ENCODE measurements around the gene SLAMF8. TPM values are rescaled to one million over a fixed set of nuclear protein-coding genes. Genes with fewer than 3 reads are reported as not detected.

Gene SLAMF8
- 1 to 10 TPM in 2 of 4 donors, under 1 TPM in 2; 0.49 to 9.0 (median 3.1) TPM for total RNA-seq

GRCh38 chr1:159826441-159827101 is at the start of gene SLAMF8:
SLAMF8 (plus strand) TSS chr1:159826873; CDS start chr1:159826899, 26 bp downstream.
- H3K27ac ChIP-seq, result peak within 1 kb of the TSS in 1 of 4 donors; percentile 33
- TF ChIP-seq, protein P1, sequence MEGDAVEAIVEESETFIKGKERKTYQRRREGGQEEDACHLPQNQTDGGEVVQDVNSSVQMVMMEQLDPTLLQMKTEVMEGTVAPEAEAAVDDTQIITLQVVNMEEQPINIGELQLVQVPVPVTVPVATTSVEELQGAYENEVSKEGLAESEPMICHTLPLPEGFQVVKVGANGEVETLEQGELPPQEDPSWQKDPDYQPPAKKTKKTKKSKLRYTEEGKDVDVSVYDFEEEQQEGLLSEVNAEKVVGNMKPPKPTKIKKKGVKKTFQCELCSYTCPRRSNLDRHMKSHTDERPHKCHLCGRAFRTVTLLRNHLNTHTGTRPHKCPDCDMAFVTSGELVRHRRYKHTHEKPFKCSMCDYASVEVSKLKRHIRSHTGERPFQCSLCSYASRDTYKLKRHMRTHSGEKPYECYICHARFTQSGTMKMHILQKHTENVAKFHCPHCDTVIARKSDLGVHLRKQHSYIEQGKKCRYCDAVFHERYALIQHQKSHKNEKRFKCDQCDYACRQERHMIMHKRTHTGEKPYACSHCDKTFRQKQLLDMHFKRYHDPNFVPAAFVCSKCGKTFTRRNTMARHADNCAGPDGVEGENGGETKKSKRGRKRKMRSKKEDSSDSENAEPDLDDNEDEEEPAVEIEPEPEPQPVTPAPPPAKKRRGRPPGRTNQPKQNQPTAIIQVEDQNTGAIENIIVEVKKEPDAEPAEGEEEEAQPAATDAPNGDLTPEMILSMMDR (IDR thresholded peaks at IDR 0.05), result no peak
- no peak for TF ChIP-seq POLR2A (IDR thresholded peaks at IDR 0.05)
- WGBS, 2 donors, result 57 to 68% methylated on average over 7 of the region's 11 CpGs

DNA sequence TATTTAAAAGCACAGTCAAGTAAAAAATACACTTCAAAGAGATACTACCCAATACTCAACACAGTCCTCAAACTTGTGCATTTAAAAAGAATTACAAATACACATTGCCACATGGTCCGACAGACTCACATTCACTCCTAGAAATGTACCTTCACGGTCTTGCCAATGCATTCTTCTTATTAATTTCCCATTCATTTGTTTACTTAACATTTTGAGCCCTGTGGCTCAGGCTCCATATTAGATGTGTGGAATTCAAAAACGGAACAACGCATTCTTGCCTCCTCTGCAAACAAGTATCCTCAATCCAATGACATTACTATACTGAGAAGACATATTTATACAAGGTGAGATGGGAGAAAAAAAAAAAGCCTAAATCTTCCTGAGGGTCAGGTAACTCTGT is 48.4 kb upstream of the SLAMF8 start:
- Histone ChIP-seq H3K4me3 (peak overlapping the region in 2 of 4 donors; percentile 16 to 31), H3K4me1 (peaks cover 13 to 44% (median 19%) of the 10 kb centered on the region in 3 donors), H3K27me3 (no peaks in the 10 kb centered on the region), H3K9me3 (no peaks in the 10 kb centered on the region), H3K36me3 (peaks cover 0 to 11% (median 0%) of the 10 kb centered on the region in 3 donors), H3K27ac (peak overlapping the region in 1 of 4 donors; percentile 95)
- intact Hi-C loops (cut with DNase I), result no loop called here
- DNase-seq, result no peak
- WGBS, 2 donors, result 78 to 81% methylated on average over 4 of the region's 4 CpGs
- no peak for TF ChIP-seq POLR2A (IDR thresholded peaks at IDR 0.05)
- TF ChIP-seq, protein P1 (IDR thresholded peaks at IDR 0.05), result no peak

More at GRCh38 chr1:159826441-159827101, at the start of gene SLAMF8:
- intact Hi-C loops (cut with DNase I), result no loop called here
- H3K36me3 ChIP-seq, result no peaks in the 10 kb centered on the region
- DNase-seq, result no peak
- H3K4me3 ChIP-seq, result peak within 1 kb of the TSS in 2 of 4 donors; percentile 0 to 27
- H3K27me3 ChIP-seq, result no peaks in the 10 kb centered on the region
- no peaks in the 10 kb centered on the region for H3K9me3 ChIP-seq
- H3K4me1 ChIP-seq, result peaks cover 0 to 53% (median 6%) of the 10 kb centered on the region in 3 donors

- peak overlapping the region; percentile 60 to 95 (median 70) for H3K27ac ChIP-seq
- no peaks in the 10 kb centered on the region for H3K9me3 ChIP-seq
- peaks cover 13 to 44% (median 19%) of the 10 kb centered on the region in 3 donors for H3K4me1 ChIP-seq
- H3K4me3 ChIP-seq, result peak overlapping the region in 2 of 4 donors; percentile 16 to 31
- H3K36me3 ChIP-seq, result peaks cover 0 to 11% (median 0%) of the 10 kb centered on the region in 3 donors
- DNase-seq, result no peak
- intact Hi-C loops (cut with DNase I), result no loop called here
- WGBS, 2 donors, result 16 to 26% methylated on average over 2 of the region's 2 CpGs
- no peaks in the 10 kb centered on the region for H3K27me3 ChIP-seq
- no peak for TF ChIP-seq POLR2A (IDR thresholded peaks at IDR 0.05)
- TF ChIP-seq, protein P1 (IDR thresholded peaks at IDR 0.05), result no peak
Observed at GRCh38 chr1:159779403-159779851, 47.2 kb upstream of the SLAMF8 start.

GRCh38 chr1:159780583-159781582 is 45.8 kb upstream of the SLAMF8 start, which contains the start of gene DUSP23:
DUSP23 (plus strand) TSS chr1:159780962; CDS start chr1:159781101, 139 bp downstream.
- TF ChIP-seq, protein P1 (IDR thresholded peaks at IDR 0.05), result peak; percentile 83 to 98 (median 94)
- peak in 3 of 4 donors; percentile 61 to 89 (median 79) for TF ChIP-seq POLR2A (IDR thresholded peaks at IDR 0.05)
- Histone ChIP-seq H3K27me3 (no peaks in the 10 kb centered on the region), H3K27ac (peak within 1 kb of the TSS; percentile 90 to 95 (median 91)), H3K4me1 (peaks cover 13 to 51% (median 19%) of the 10 kb centered on the region in 3 donors), H3K36me3 (peaks cover 0 to 11% (median 0%) of the 10 kb centered on the region in 3 donors), H3K4me3 (peak within 1 kb of the TSS; percentile 82 to 95 (median 91)), H3K9me3 (no peaks in the 10 kb centered on the region)
- peak; percentile 72 for DNase-seq
- WGBS, 2 donors, result 0 to 3% methylated on average over 19 to 25 of the region's 88 CpGs
- intact Hi-C loops (cut with DNase I), result loop anchor here (5.0 kb wide), 1 partner anchor 111 kb away; no protein-coding TSS in a partner anchor

All from esophagus squamous epithelium (tissue), 5 donors.